IMR-90 (cell line): ENCODE measurements around the gene ZNF488. TPM values are rescaled to one million over a fixed set of nuclear protein-coding genes. Genes with fewer than 3 reads are reported as not detected.

Source experiments
- ATAC-seq: fragments of 200-7000 bp; cut with Tn5 transposase; 2 replicates; pipeline ENCODE4 v1.9.1; 2020; ENCODE audit warnings: low read depth, mild to moderate bottlenecking, moderate library complexity
- Bru-seq: library from RNA; stranded (reverse); fragments of 400-500 nt; gene quantifications from one replicate; lab custom pipeline; 2021; lab: Mats Ljungman, UMichigan
- BruChase-seq, 2 experiments: library from RNA; stranded (reverse); fragments of 400-500 nt; gene quantifications; one replicate each; lab custom pipeline; 2021; lab: Mats Ljungman, UMichigan
- BruUV-seq: library from RNA; stranded (reverse); fragments of 400-500 nt; replicated peaks from 2 replicates; lab custom pipeline; 2021; lab: Mats Ljungman, UMichigan
- CTCF ChIA-PET: fragments of 300-600 bp; formaldehyde crosslinking; extraction: SDS; loops from one replicate; lab custom pipeline; 2021; ENCODE audit warnings: antibody characterized with exemption; lab: Yijun Ruan, JAX
- POLR2A ChIA-PET: fragments of 300-600 bp; sonication (Branson Sonifier 250); formaldehyde crosslinking; loops from one replicate; lab custom pipeline; 2022; ENCODE audit warnings: antibody characterized with exemption; ENCODE audit not compliant: unreplicated experiment; lab: Charles Lee
- DNase-seq: peaks from one replicate; pipeline ENCODE4 v3.0.0; 2013
- H2AFZ ChIP-seq: replicated peaks from 2 replicates; pipeline ENCODE3; 2013; ENCODE audit warnings: low read length, mild to moderate bottlenecking; ENCODE audit not compliant: poor library complexity
- H2AK5ac ChIP-seq: 2 replicates; pipeline ENCODE4 v1.6.1; 2013; ENCODE audit warnings: low read depth, low read length, inconsistent platforms
- H2AK9ac ChIP-seq: replicated peaks from 2 replicates; pipeline ENCODE3; 2013; ENCODE audit warnings: mild to moderate bottlenecking, low read depth, low read length, moderate library complexity; ENCODE audit not compliant: poor library complexity
- H2BK120ac ChIP-seq: 2 replicates; pipeline ENCODE4 v1.6.1; 2013; ENCODE audit warnings: low read depth, low read length, inconsistent platforms
- H2BK15ac ChIP-seq: 3 replicates; pipeline ENCODE4 v1.6.1; 2013; ENCODE audit warnings: low read depth, low read length, inconsistent platforms
- H2BK20ac ChIP-seq: 2 replicates; pipeline ENCODE4 v1.6.1; 2013; ENCODE audit warnings: low read depth, mild to moderate bottlenecking, inconsistent platforms, low read length, moderate library complexity
- H2BK5ac ChIP-seq: 2 replicates; pipeline ENCODE4 v1.6.1; 2013; ENCODE audit warnings: mild to moderate bottlenecking, low read depth, low read length, inconsistent platforms; ENCODE audit not compliant: poor library complexity, severe bottlenecking
- H3K14ac ChIP-seq: replicated peaks from 2 replicates; pipeline ENCODE4 v1.6.1; 2013; ENCODE audit warnings: low read depth, low read length, inconsistent platforms
- H3K18ac ChIP-seq: 2 replicates; pipeline ENCODE4 v1.6.1; 2013; ENCODE audit warnings: low read depth, low read length, control low read depth
- H3K23ac ChIP-seq: 2 replicates; pipeline ENCODE4 v1.6.1; 2013; ENCODE audit warnings: low read depth, low read length, inconsistent platforms
- H3K27ac ChIP-seq: 2 replicates; pipeline ENCODE4 v1.5.1; 2013; ENCODE audit warnings: mild to moderate bottlenecking, control low read depth, low read length; ENCODE audit not compliant: insufficient read depth
- H3K27me3 ChIP-seq: 2 replicates; pipeline ENCODE4 v1.6.1; 2013; ENCODE audit warnings: low read length; ENCODE audit not compliant: control insufficient read depth, insufficient read depth
- H3K36me3 ChIP-seq: 2 replicates; pipeline ENCODE4 v1.6.1; 2013; ENCODE audit warnings: low read length, mixed read lengths; ENCODE audit not compliant: control insufficient read depth, insufficient read depth
- H3K4ac ChIP-seq: 2 replicates; pipeline ENCODE4 v1.6.1; 2013; ENCODE audit warnings: low read depth, low read length, inconsistent platforms
- H3K4me1 ChIP-seq: 2 replicates; pipeline ENCODE4 v1.6.1; 2013; ENCODE audit warnings: low read length, mixed read lengths; ENCODE audit not compliant: control insufficient read depth, insufficient read depth
- H3K4me2 ChIP-seq: 2 replicates; pipeline ENCODE4 v1.6.1; 2013; ENCODE audit warnings: low read depth, mild to moderate bottlenecking, control low read depth, low read length, moderate library complexity
- H3K4me3 ChIP-seq: 2 replicates; pipeline ENCODE4 v1.5.1; 2013; ENCODE audit warnings: low read depth, mild to moderate bottlenecking, control low read depth, low read length, moderate library complexity; ENCODE audit not compliant: insufficient read depth
- H3K56ac ChIP-seq: 2 replicates; pipeline ENCODE4 v1.6.1; 2013; ENCODE audit warnings: low read length, inconsistent platforms; ENCODE audit not compliant: insufficient read depth; ENCODE audit errors: extremely low read depth
- H3K79me1 ChIP-seq, 2 experiments: 2 replicates each; pipeline ENCODE4 v1.6.1; 2013; ENCODE audit warnings: low read length in 2 of 2, inconsistent platforms in 1 of 2, low read depth in 1 of 2
- H3K9ac ChIP-seq: 2 replicates; pipeline ENCODE4 v1.6.1; 2013; ENCODE audit warnings: low read depth, low read length, control low read depth
- H3K9me1 ChIP-seq: 2 replicates; pipeline ENCODE4 v1.6.1; 2013; ENCODE audit warnings: low read length, inconsistent platforms; ENCODE audit not compliant: insufficient read depth
- H3K9me3 ChIP-seq: 2 replicates; pipeline ENCODE4 v1.6.1; 2013; ENCODE audit warnings: low read length; ENCODE audit not compliant: control insufficient read depth, insufficient read depth
- H4K20me1 ChIP-seq: 2 replicates; pipeline ENCODE4 v1.6.1; 2013; ENCODE audit warnings: low read length, inconsistent platforms; ENCODE audit not compliant: insufficient read depth
- H4K5ac ChIP-seq: 2 replicates; pipeline ENCODE4 v1.6.1; 2013; ENCODE audit warnings: mild to moderate bottlenecking, low read depth, low read length, control low read depth
- H4K8ac ChIP-seq, 2 experiments: 2 replicates each; pipeline ENCODE4 v1.6.1; 2013; ENCODE audit warnings: low read depth in 2 of 2, low read length in 2 of 2, control low read depth in 1 of 2, inconsistent platforms in 1 of 2
- H4K91ac ChIP-seq: 2 replicates; pipeline ENCODE4 v1.6.1; 2013; ENCODE audit warnings: low read depth, low read length, inconsistent platforms; ENCODE audit not compliant: insufficient read depth
- MAZ ChIP-seq: IDR thresholded peaks from 2 replicates; pipeline ENCODE4 v1.6.1; 2012; ENCODE audit warnings: low read depth, mild to moderate bottlenecking, low read length, improper control_type of control experiment, moderate library complexity, borderline replicate concordance
- MXI1 ChIP-seq: IDR thresholded peaks from 2 replicates; pipeline ENCODE4 v1.6.1; 2012; ENCODE audit warnings: low read depth, mild to moderate bottlenecking, low read length, moderate library complexity, borderline replicate concordance
- WGBS, 2 experiments: methylation state at CpG; one replicate each; pipeline versions ENCODE4 v1.1.5 to v1.1.7; 2013; ENCODE audit warnings: missing lambda C conversion rate in 2 of 2; ENCODE audit not compliant: insufficient read length in 1 of 2; ENCODE audit errors: extremely low coverage in 2 of 2; 5-methylcytosine and 5-hydroxymethylcytosine counted together
- dilution Hi-C: fragments of 300-500 bp; cut with HindIII; formaldehyde crosslinking; loops from one replicate; pipeline ENCODE4 v1.14.3; 2018; ENCODE audit warnings: low sequenced_read_pairs; ENCODE audit not compliant: unreplicated experiment
- in situ Hi-C: fragments of 300-500 bp; cut with MboI; formaldehyde crosslinking; loops from 3 replicates; pipeline ENCODE4 v1.14.3; 2019; ENCODE audit warnings: low sequenced_read_pairs, inconsistent platforms, mixed read lengths
- intact Hi-C: fragments of 100-400 bp; cut with micrococcal nuclease; formaldehyde crosslinking; loops from 2 replicates; pipeline ENCODE4 v1.10.0; 2022
- long read RNA-seq: library from polyadenylated mRNA; unstranded; transcript quantifications from one replicate; pipeline ENCODE4 v2.0.0, GENCODE V29; 2021; ENCODE audit not compliant: unreplicated experiment
- polyA plus RNA-seq, 3 experiments: library from polyadenylated mRNA; depleted of rRNA; stranded (reverse); fragments of >200 nt; gene quantifications; 2 replicates each; pipeline ENCODE4 v1.2.3, GENCODE V29; 2012; ENCODE audit warnings: low replicate concordance in 1 of 3
- total RNA-seq: library from RNA; depleted of rRNA; stranded (reverse); fragments of >200 nt; gene quantifications from 2 replicates; pipeline ENCODE4 v1.2.3, GENCODE V29; 2012; rRNA removed

The ZNF488 gene
- under 0.01 TPM in 2 replicates for total RNA-seq
- polyA plus RNA-seq (2012; rRNA removed): 0.14 TPM in 2 replicates
- 0.11 and 0.22 TPM in 2 replicates for polyA plus RNA-seq (2012; cell fraction: cytosol; rRNA removed)
- 0.07 and 0.10 TPM in 2 replicates for polyA plus RNA-seq (2012; cell fraction: nucleus; rRNA removed; ENCODE audit: low replicate concordance)
- percentile 12 among the genes with signal in this experiment for Bru-seq, nascent RNA
- percentile 13 among the genes with signal in this experiment for BruChase-seq, experiment 1, labeled RNA remaining after a 6-hour chase
- BruChase-seq, experiment 2, labeled RNA remaining after a 2-hour chase: percentile 17 among the genes with signal in this experiment
- long read RNA-seq: 0 reads

DNA sequence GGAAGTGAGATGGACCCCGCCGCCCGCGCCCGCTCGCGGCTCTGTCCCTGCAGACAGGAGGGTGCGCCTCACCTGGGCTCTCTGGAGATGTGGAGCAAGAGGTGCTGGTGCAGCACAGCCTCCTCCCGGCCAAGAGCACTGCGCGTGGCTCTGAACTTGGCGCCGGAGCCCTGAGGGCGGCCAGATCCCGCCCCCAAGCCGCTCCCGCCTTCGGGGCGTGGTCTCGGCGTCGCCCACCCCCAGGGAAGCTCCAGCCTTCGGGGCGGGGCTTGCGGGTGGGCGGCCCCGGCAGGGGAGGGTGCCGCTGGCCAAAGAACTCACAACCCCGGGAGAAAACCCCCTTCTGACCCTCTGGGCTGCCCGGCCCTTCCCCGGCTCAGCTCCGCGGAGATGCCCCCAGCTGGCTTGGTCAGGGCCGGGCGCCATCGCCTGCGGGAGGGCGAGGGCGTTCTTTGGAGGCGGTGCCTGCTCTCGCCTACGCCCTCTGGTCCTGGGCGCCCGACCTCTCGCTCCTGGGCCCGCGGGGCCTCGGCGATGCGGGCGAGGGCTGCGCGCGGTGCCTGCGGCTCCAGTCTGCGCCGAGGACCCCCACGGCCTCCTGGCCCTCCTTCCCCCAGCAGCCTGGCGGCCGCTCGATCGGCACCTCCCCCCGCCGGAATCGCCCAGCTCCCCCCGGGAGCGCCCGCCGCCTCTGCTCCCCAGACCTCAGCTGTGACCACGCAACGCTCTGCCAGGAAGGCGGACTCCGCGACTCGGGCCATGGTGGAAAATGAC, at the start of gene ZNF488:
Gene ZNF488, minus strand, starts transcription at position 146 of the 774 bp plus-strand sequence. CDS start 15,464 bp downstream, outside the sequence.
- H3K4ac ChIP-seq: peak within 1 kb of the TSS; percentile 69; the same call in 1 of the 2 replicates
- H4K5ac ChIP-seq: no peak within 1 kb of the TSS
- H3K18ac ChIP-seq: peak within 1 kb of the TSS; percentile 19; the same call in 1 of the 2 replicates
- 0 out of 2 replicates have a peak within 1 kb of the TSS, but pooled peaks have one; percentile 35 for H2BK20ac ChIP-seq
- DNase-seq (peak; percentile 49), ATAC-seq (peak; percentile 99)
- H2BK5ac ChIP-seq: peak within 1 kb of the TSS; percentile 66
- H2BK120ac ChIP-seq: peak within 1 kb of the TSS; percentile 84
- no TSS peak for BruUV-seq
- peak within 1 kb of the TSS; percentile 82 for H3K14ac ChIP-seq
- peak within 1 kb of the TSS; percentile 91 for H2AK9ac ChIP-seq
- peak within 1 kb of the TSS; percentile 65 for H3K27ac ChIP-seq
- H3K9me3 ChIP-seq: no peaks in the 10 kb centered on the region; the same call in none of the 2 replicates
- H3K4me1 ChIP-seq: peaks cover 2% of the 10 kb centered on the region; the same call in 1 of the 2 replicates
- no peak within 1 kb of the TSS for H2BK15ac ChIP-seq
- 1% methylated on average over 33 of the region's 75 CpGs; no CpG with 5 or more reads in 1 of the 2 experiments for WGBS, 2 experiments
- H4K8ac ChIP-seq: peak within 1 kb of the TSS in 1 of 2 experiments; percentile 67; a peak in 1 of 4 replicates
- peaks cover 36% of the 10 kb centered on the region for H3K27me3 ChIP-seq
- peak; percentile 40; the same call in 1 of the 2 replicates for TF ChIP-seq MAZ
- TF ChIP-seq MXI1: no peak
- no peaks in the 10 kb centered on the region for H3K36me3 ChIP-seq
- no peak within 1 kb of the TSS for H3K56ac ChIP-seq
- peak within 1 kb of the TSS; percentile 99 for H2AFZ ChIP-seq
- intact Hi-C loops (no loop called here), dilution Hi-C loops (no loop called here), in situ Hi-C loops (loop anchor here (5.0 to 10.0 kb wide), 2 partner anchors 1102 to 1280 kb away; no protein-coding TSS in a partner anchor)
- peak within 1 kb of the TSS; percentile 87 for H3K4me2 ChIP-seq
- H3K9ac ChIP-seq: peak within 1 kb of the TSS; percentile 57
- peak within 1 kb of the TSS; percentile 82 for H3K23ac ChIP-seq
- peak within 1 kb of the TSS; percentile 18 for H4K91ac ChIP-seq
- H2AK5ac ChIP-seq: no peak within 1 kb of the TSS
- peak within 1 kb of the TSS; percentile 76 for H3K4me3 ChIP-seq
- no peaks in the 10 kb centered on the region; the same call in 1 of the 2 replicates for H3K9me1 ChIP-seq
- ChIA-PET POLR2A (no interaction called here), CTCF (no interaction called here)
- H4K20me1 ChIP-seq: no peaks in the 10 kb centered on the region
- no peaks in the 10 kb centered on the region for H3K79me1 ChIP-seq
